ENCODE measurements around the gene NCR2. TPM values are rescaled to one million over a fixed set of nuclear protein-coding genes. Genes with fewer than 3 reads are reported as not detected.

NCR2 gene, protein sequence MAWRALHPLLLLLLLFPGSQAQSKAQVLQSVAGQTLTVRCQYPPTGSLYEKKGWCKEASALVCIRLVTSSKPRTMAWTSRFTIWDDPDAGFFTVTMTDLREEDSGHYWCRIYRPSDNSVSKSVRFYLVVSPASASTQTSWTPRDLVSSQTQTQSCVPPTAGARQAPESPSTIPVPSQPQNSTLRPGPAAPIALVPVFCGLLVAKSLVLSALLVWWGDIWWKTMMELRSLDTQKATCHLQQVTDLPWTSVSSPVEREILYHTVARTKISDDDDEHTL
- total RNA-seq: not detected
- long read RNA-seq: 0 reads

DNA sequence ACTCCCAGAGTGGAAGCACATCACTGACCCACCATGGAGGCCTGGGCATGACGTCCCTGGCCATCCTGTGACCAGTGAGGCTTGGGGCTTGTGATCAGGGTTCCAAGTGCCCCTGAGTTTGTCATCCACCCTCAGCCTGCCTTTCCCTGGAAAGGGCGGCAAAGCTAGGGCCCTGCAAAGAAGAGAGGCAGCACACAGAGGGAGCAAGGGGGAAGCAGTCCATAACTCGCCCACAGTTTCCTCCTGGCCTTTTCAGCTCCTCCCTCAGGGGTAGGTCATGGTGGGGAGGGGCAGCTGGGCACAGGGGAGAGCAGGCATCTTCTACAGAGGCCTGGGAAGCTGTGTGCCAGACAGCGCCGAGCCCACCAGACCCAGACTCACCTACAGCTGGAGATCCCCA, at the start of gene NCR2:
Gene NCR2, plus strand, starts transcription at position 313 of the 400 bp plus-strand sequence. CDS start 269 bp downstream, outside the sequence.
- Histone ChIP-seq H3K4me1 (no peaks in the 10 kb centered on the region), H3K27ac (no peak within 1 kb of the TSS), H3K9me3 (no peaks in the 10 kb centered on the region), H3K27me3 (peaks cover 5% of the 10 kb centered on the region), H3K36me3 (no peaks in the 10 kb centered on the region), H3K4me3 (no peak within 1 kb of the TSS)
- TF ChIP-seq, protein P1, sequence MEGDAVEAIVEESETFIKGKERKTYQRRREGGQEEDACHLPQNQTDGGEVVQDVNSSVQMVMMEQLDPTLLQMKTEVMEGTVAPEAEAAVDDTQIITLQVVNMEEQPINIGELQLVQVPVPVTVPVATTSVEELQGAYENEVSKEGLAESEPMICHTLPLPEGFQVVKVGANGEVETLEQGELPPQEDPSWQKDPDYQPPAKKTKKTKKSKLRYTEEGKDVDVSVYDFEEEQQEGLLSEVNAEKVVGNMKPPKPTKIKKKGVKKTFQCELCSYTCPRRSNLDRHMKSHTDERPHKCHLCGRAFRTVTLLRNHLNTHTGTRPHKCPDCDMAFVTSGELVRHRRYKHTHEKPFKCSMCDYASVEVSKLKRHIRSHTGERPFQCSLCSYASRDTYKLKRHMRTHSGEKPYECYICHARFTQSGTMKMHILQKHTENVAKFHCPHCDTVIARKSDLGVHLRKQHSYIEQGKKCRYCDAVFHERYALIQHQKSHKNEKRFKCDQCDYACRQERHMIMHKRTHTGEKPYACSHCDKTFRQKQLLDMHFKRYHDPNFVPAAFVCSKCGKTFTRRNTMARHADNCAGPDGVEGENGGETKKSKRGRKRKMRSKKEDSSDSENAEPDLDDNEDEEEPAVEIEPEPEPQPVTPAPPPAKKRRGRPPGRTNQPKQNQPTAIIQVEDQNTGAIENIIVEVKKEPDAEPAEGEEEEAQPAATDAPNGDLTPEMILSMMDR (IDR thresholded peaks at IDR 0.05): no peak
- ATAC-seq (no peak), DNase-seq (no peak)
- intact Hi-C loops (cut with DNase I): no loop called here

DNA sequence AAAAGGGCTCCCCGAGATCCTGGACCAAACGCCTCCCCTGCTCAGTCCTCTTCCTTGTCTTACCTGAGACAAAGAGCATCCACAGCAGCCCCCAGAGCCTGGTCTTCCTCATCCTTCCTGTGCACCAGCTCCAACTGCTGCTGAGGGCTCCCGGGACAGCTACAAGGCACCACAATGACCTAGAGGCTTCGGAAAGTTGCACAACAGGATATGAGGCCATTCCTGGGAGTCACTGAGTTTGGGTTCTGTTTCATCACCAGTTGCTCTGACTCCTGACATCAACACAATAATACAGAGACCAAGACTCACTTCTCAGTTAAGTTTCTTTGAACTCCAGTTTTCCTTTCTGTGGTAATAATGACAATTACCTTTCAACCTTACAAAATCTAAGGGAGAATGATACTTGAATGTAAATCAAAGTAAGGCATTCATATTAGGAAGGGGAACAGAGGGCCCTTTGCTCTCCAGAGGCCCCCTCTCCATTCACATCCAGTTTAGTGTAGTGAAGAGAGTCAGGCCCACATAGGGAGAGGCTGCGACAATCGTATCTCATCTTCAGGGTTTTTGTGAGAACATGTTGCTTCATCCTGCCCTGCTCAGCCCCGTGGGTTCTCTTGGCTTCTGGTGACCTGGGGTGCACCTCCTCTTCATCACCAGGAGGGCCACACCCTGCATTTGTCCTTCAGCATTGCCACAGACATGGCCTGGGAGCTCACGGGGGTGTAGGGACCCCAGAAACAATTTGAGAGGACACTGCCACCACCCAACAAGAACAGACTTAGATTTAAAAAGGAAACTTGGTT, 48.7 kb upstream of the NCR2 start, which contains the start of gene TREM1:
Gene TREM1, minus strand, starts transcription at position 139 of the 803 bp plus-strand sequence. Its CDS starts 27 bp downstream, at position 112.
- Histone ChIP-seq H3K27me3 (no peaks in the 10 kb centered on the region), H3K9me3 (no peaks in the 10 kb centered on the region), H3K4me3 (peak within 1 kb of the TSS; percentile 27), H3K27ac (peak within 1 kb of the TSS; percentile 81), H3K4me1 (peaks cover 27% of the 10 kb centered on the region), H3K36me3 (no peaks in the 10 kb centered on the region)
- DNase-seq (peak; percentile 76), ATAC-seq (peak; percentile 83)
- TF ChIP-seq, protein P1 (IDR thresholded peaks at IDR 0.05): no peak
- intact Hi-C loops (cut with DNase I): no loop called here

DNA sequence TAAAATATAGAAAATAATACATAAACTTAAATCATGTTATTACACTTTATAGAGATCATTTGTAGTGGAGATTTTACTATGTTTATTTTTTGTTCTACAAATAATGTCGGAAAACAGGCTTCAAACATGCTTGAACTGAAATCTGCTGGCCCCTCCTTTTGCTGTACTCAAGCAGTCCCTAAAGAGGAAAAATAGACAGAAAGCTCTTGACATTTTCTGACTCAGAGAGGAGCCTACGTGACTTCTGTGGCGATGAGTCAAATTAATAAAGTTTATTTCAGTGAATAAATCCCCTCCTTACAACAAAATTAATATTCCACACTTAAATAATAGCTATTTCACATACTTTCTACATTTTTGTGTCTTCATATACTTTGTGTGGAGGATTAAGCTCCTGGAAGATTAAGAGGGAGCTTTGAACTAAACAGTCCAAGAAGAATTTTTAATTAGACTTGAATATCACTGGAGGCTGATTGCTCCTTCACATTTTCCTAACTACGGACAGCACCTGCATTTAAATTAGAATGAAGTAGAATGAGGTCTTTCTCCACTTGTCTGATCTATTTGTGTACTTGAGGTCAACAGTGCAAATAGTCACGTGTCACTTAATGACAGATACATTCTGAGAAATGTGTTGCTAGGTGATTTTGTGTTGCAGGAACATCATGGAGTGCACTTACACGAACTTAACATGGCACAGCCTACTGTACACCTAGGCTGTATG, 47.2 kb upstream of the NCR2 start:
- H3K4me1 ChIP-seq: peaks cover 27% of the 10 kb centered on the region
- H3K36me3 ChIP-seq: no peaks in the 10 kb centered on the region
- intact Hi-C loops (cut with DNase I): no loop called here
- no peak overlapping the region for H3K27ac ChIP-seq
- no peaks in the 10 kb centered on the region for H3K9me3 ChIP-seq
- ATAC-seq (peak; percentile 52), DNase-seq (no peak)
- H3K27me3 ChIP-seq: no peaks in the 10 kb centered on the region
- no peak overlapping the region for H3K4me3 ChIP-seq
- TF ChIP-seq, protein P1 (IDR thresholded peaks at IDR 0.05): no peak

DNA sequence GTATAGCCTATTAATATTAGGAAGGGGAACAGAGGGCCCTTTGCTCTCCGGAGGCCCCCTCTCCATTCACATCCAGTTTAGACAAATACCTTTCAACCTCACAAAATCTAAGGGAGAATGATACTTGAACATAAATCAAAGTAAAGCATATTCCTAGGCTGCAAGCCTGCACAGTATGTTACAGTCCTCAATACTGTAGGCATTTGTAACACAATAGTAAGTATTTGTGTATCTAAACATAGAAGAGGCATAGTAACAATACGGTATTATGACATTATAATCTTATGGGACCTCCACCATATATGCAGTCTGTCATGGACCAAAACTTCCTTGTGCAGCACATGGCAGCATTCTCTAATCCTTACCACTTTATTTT, 46.7 kb upstream of the NCR2 start:
- H3K4me1 ChIP-seq: peaks cover 27% of the 10 kb centered on the region
- intact Hi-C loops (cut with DNase I): no loop called here
- ATAC-seq (no peak), DNase-seq (no peak)
- H3K4me3 ChIP-seq: no peak overlapping the region
- H3K27me3 ChIP-seq: no peaks in the 10 kb centered on the region
- TF ChIP-seq, protein P1 (IDR thresholded peaks at IDR 0.05): no peak
- no peaks in the 10 kb centered on the region for H3K36me3 ChIP-seq
- H3K27ac ChIP-seq: no peak overlapping the region
- H3K9me3 ChIP-seq: no peaks in the 10 kb centered on the region

DNA sequence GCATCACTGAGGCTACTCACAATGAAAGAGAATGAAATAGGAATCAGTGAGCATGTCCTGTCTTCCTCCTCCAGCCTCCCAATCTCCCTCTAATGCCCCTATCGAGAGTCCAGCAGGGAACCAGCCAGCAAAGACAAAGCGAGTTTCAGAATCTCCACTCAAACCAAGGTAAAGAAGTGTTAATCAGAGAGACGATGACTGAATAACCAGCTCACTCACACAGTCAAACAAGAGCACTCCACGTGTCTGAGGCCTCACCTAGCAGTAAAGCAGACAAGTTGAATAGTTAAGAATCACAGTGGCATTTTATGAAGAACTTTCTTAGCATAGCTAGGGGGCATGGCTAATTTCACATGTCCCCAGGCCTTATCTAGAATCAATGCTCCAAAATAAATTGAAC, 45.6 kb upstream of the NCR2 start:
- peaks cover 27% of the 10 kb centered on the region for H3K4me1 ChIP-seq
- no peak overlapping the region for H3K27ac ChIP-seq
- DNase-seq (no peak), ATAC-seq (no peak)
- intact Hi-C loops (cut with DNase I): no loop called here
- H3K9me3 ChIP-seq: no peaks in the 10 kb centered on the region
- no peaks in the 10 kb centered on the region for H3K36me3 ChIP-seq
- TF ChIP-seq, protein P1 (IDR thresholded peaks at IDR 0.05): no peak
- no peaks in the 10 kb centered on the region for H3K27me3 ChIP-seq
- H3K4me3 ChIP-seq: no peak overlapping the region
